SK-N-MC (cell line): Measurements from ENCODE around the gene MAP7.
"Not testable (repeated sequence)": the region's sequence is repeated elsewhere in the genome, so short reads cannot be mapped to it uniquely, and the experiment has no call there.

Experiments
- DNase-seq: peaks from one replicate; pipeline ENCODE4 v3.0.0-alpha.2; 2011; ENCODE audit warnings: low read depth, low spot score
- H3K27ac ChIP-seq: fragments of 200-600 bp; sonication (generic); 2 replicates; pipeline ENCODE4 v1.5.1; 2016; ENCODE audit warnings: mixed run types
- H3K36me3 ChIP-seq: fragments of 200-600 bp; sonication (generic); 2 replicates; pipeline ENCODE4 v1.6.1; 2017; ENCODE audit warnings: antibody characterized with exemption, low read length, mixed read lengths; ENCODE audit not compliant: insufficient read depth
- H3K4me3 ChIP-seq: fragments of 200-600 bp; sonication (generic); 2 replicates; pipeline ENCODE4 v1.5.1; 2016
- H3K9ac ChIP-seq: fragments of 200-600 bp; sonication (generic); 2 replicates; pipeline ENCODE4 v1.8.0; 2017; ENCODE audit warnings: mixed run types, mixed read lengths; ENCODE audit not compliant: insufficient read length
- H3K9me3 ChIP-seq: fragments of 200-600 bp; sonication (generic); 2 replicates; pipeline ENCODE4 v1.6.1; 2017; ENCODE audit warnings: low read depth, mild to moderate bottlenecking, antibody characterized with exemption, low read length, moderate library complexity, mixed read lengths
- EZH2 ChIP-seq: fragments of 200-600 bp; sonication (generic); IDR thresholded peaks from one replicate; pipeline ENCODE4 v1.6.1; 2017; ENCODE audit warnings: antibody characterized with exemption
- FOXP2 ChIP-seq: optimal IDR thresholded peaks from 2 replicates; pipeline ENCODE3; 2011; ENCODE audit warnings: mild to moderate bottlenecking, moderate library complexity; ENCODE audit not compliant: insufficient read depth; ENCODE audit errors: extremely low read length, control extremely low read depth
- POLR2AphosphoS5 ChIP-seq: IDR thresholded peaks from 2 replicates; pipeline ENCODE4 v1.6.1; 2012; ENCODE audit warnings: mild to moderate bottlenecking, low read depth, low read length, borderline replicate concordance

MAP7 gene

GRCh38 chr6:136501514-136501913 is 48.7 kb downstream of the MAP7 start:
- Histone ChIP-seq H3K27ac (peak overlapping the region; percentile 54), H3K9me3 (no peaks in the 10 kb centered on the region)
- no peak for DNase-seq

GRCh38 chr6:136501096-136501495 is 49.1 kb downstream of the MAP7 start:
- H3K27ac ChIP-seq: no peak overlapping the region; the same call in 1 of the 2 replicates
- DNase-seq: no peak
- no peak overlapping the region for H3K9ac ChIP-seq
- H3K4me3 ChIP-seq: no peak overlapping the region
- TF ChIP-seq FOXP2 (no peak), EZH2 (no peak), POLR2AphosphoS5 (no peak)
- no peaks in the 10 kb centered on the region for H3K36me3 ChIP-seq
- H3K9me3 ChIP-seq: no peaks in the 10 kb centered on the region

More at GRCh38 chr6:136501514-136501913, 48.7 kb downstream of the MAP7 start:
- Histone ChIP-seq H3K36me3 (no peaks in the 10 kb centered on the region), H3K4me3 (no peak overlapping the region), H3K9ac (no peak overlapping the region)
- TF ChIP-seq EZH2 (no peak), POLR2AphosphoS5 (no peak), FOXP2 (no peak)

DNA sequence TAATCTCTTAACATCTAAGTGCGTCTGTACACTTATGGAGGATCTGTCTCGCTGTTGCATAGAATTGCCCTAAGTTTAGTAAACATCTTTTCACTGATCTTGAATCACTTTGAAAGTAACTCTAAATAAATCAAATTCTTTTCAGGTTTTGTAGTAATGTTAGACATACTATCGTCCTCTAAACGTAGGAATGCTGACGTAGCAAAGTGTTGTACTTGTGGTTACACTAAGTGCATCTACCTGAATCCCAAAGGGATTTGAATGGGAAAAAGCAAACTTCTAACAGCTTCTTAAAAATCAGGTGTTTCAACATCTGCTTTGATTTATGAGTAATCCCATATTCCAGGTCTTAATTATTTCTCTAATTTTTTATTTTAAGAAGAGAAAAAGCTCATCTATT is 49.8 kb downstream of the MAP7 start:
- Histone ChIP-seq H3K9me3 (no peaks in the 10 kb centered on the region), H3K27ac (no peak overlapping the region), H3K4me3 (no peak overlapping the region), H3K36me3 (no peaks in the 10 kb centered on the region), H3K9ac (no peak overlapping the region)
- no peak for DNase-seq
- TF ChIP-seq POLR2AphosphoS5 (no peak), EZH2 (no peak), FOXP2 (no peak)

DNA sequence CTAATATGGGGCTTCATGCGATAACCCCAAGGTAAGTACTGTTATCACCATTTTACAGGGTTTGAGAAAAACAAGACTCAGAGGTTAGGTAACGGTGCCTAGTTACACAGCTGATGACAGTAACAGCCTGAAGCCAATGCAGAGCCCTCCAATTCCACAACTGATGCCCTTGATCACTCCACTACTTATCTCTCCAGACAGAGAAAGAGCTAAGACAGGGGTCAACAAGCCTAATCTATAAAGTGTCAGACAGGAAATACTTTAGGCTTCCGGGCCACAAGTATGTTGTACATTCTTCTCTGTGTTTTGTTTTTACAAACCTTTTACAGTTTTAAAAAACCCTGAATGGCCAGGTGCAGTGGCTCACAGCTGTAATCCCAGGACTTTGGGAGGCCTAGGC is 50.9 kb downstream of the MAP7 start:
- TF ChIP-seq FOXP2 (no peak), EZH2 (no peak), POLR2AphosphoS5 (no peak)
- no peak for DNase-seq
- no peak overlapping the region for H3K27ac ChIP-seq
- no peak overlapping the region for H3K4me3 ChIP-seq
- no peak overlapping the region for H3K9ac ChIP-seq
- no peaks in the 10 kb centered on the region for H3K36me3 ChIP-seq
- no peaks in the 10 kb centered on the region for H3K9me3 ChIP-seq

DNA sequence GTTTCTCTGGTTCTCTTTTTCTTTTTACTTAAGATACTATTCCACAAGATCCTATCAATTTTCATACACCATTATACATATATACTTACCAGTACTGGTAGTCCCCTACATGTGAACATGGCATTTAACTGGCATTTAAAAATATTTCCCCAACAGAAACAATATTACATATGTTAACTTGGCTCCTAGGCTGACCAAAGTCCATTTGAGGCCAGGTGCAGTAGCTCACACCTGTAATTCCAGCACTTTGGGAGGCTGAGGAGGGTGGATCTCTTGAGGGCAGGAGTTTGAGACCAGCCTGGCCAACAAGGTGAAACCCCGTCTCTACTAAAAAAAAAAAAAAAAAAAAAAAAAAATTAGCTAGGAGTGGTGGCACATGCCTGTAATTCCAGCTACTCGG is 53.8 kb downstream of the MAP7 start:
- H3K36me3 ChIP-seq, H3K9me3 ChIP-seq, H3K9ac ChIP-seq, H3K4me3 ChIP-seq, DNase-seq, H3K27ac ChIP-seq: not testable (repeated sequence)

DNA sequence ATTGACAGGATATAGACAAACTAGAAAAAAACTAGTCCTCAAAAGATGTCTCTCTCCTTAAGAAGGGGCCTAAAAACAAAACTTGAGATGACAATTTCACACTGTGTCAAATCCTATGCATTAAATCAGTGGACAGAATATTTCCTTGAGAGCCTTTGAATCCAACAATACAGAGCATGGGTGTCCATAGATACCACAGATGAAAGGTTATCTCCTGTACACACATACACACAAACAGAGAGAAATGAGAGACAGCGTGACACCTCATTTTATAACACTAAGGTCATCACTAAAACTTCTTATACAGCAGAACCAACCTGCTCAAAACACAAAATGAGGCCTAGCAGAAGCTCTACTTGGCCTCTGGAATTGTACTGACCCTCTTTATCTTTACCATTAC is 55.5 kb downstream of the MAP7 start:
- Histone ChIP-seq H3K4me3 (no peak overlapping the region), H3K36me3 (no peaks in the 10 kb centered on the region), H3K9me3 (no peaks in the 10 kb centered on the region), H3K27ac (no peak overlapping the region), H3K9ac (no peak overlapping the region)
- no peak for TF ChIP-seq FOXP2
- no peak for TF ChIP-seq EZH2
- TF ChIP-seq POLR2AphosphoS5: no peak
- no peak for DNase-seq

- Histone ChIP-seq H3K27ac (no peak overlapping the region), H3K36me3 (no peaks in the 10 kb centered on the region), H3K9me3 (no peaks in the 10 kb centered on the region), H3K4me3 (no peak overlapping the region), H3K9ac (no peak overlapping the region)
- TF ChIP-seq FOXP2: no peak
- no peak for TF ChIP-seq EZH2
- TF ChIP-seq POLR2AphosphoS5: no peak
- DNase-seq: no peak
These were observed 56.2 kb downstream of the MAP7 start for GRCh38 chr6:136494059-136494458.

DNA sequence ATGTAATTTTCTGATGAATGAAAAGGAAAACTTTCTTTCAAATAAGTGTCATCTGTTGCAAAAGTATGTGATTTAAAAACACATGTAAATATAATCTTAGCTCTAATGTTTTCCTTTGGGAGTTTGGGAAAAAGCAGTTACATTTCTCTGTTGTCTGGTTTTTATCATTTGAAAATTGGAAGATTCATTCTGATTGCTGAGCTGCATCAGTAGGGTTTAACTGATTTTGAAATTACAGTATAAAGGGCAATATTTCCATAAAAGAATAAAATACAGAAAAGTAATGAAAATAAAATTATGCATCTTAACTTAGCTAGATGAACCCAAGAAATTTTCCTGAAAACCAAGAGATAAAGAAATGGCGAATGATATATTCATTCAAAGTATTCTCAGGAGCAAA is 57.8 kb downstream of the MAP7 start:
- H3K36me3 ChIP-seq: no peaks in the 10 kb centered on the region
- no peak for DNase-seq
- H3K9ac ChIP-seq: no peak overlapping the region
- TF ChIP-seq POLR2AphosphoS5 (no peak), FOXP2 (no peak), EZH2 (no peak)
- no peaks in the 10 kb centered on the region for H3K9me3 ChIP-seq
- no peak overlapping the region for H3K27ac ChIP-seq
- no peak overlapping the region for H3K4me3 ChIP-seq

GRCh38 chr6:136491754-136492153 is 58.5 kb downstream of the MAP7 start:
- DNase-seq: no peak
- Histone ChIP-seq H3K36me3 (no peaks in the 10 kb centered on the region), H3K9me3 (no peaks in the 10 kb centered on the region), H3K9ac (no peak overlapping the region), H3K27ac (no peak overlapping the region), H3K4me3 (no peak overlapping the region)
- TF ChIP-seq EZH2 (no peak), POLR2AphosphoS5 (no peak), FOXP2 (no peak)

GRCh38 chr6:136491251-136491650 is 59.0 kb downstream of the MAP7 start:
- Histone ChIP-seq H3K36me3 (no peaks in the 10 kb centered on the region), H3K4me3 (no peak overlapping the region), H3K9ac (no peak overlapping the region), H3K27ac (no peak overlapping the region), H3K9me3 (no peaks in the 10 kb centered on the region)
- no peak for TF ChIP-seq POLR2AphosphoS5
- TF ChIP-seq EZH2: no peak
- TF ChIP-seq FOXP2: no peak
- DNase-seq: no peak

- not testable (repeated sequence) for H3K9ac ChIP-seq, H3K36me3 ChIP-seq, H3K9me3 ChIP-seq, DNase-seq, H3K4me3 ChIP-seq, H3K27ac ChIP-seq
These were observed 60.6 kb downstream of the MAP7 start for GRCh38 chr6:136489689-136490033.
